Jurkat, Clone E6-1 (cell line): Measurements from ENCODE around the gene NGEF. TPM values are rescaled to one million over a fixed set of nuclear protein-coding genes. Genes with fewer than 3 reads are reported as not detected.
A peak's percentile ranks its signal among the peaks of the same experiment; 100 is the strongest.
"Not testable (repeated sequence)": the region's sequence is repeated elsewhere in the genome, so short reads cannot be mapped to it uniquely, and the experiment has no call there.

ENCODE experiments used
- DNase-seq: peaks from one replicate; pipeline ENCODE4 v3.0.0-alpha.2; 2011; ENCODE audit warnings: low read depth, low spot score
- H3K4me3 ChIP-seq: 2 replicates; pipeline ENCODE4 v1.5.1; 2011; ENCODE audit warnings: mild to moderate bottlenecking, low read length, control low read depth, moderate library complexity
- polyA plus RNA-seq: library from polyadenylated mRNA; unstranded; fragments of >200 nt; gene quantifications from one replicate; pipeline ENCODE4 v1.2.1, GENCODE V29; 2012; ENCODE audit warnings: missing spikeins; ENCODE audit not compliant: insufficient read length, insufficient read depth

NGEF gene
- polyA plus RNA-seq = not detected

- no peak within 1 kb of the TSS for H3K4me3 ChIP-seq
- DNase-seq = no peak
Measured at GRCh38 chr2:233013027-233013461, at the start of gene NGEF. Gene NGEF (minus strand): TSS chr2:233013256. CDS start chr2:232974890, 38,366 bp downstream.

- peak overlapping the region; percentile 95 for H3K4me3 ChIP-seq
- DNase-seq = no peak
Measured at GRCh38 chr2:233062451-233062850, 49.4 kb upstream of the NGEF start.

GRCh38 chr2:233061591-233062450, 48.8 kb upstream of the NGEF start:
- H3K4me3 ChIP-seq = peak overlapping the region; percentile 95
- no peak for DNase-seq

- H3K4me3 ChIP-seq = peak overlapping the region; percentile 95
Measured at GRCh38 chr2:233060980-233061590, 48.0 kb upstream of the NGEF start.

GRCh38 chr2:233060501-233060979, 47.5 kb upstream of the NGEF start:
- DNase-seq = no peak
- peak overlapping the region; percentile 95 for H3K4me3 ChIP-seq

More at GRCh38 chr2:233060980-233061590, 48.0 kb upstream of the NGEF start:
- no peak for DNase-seq

- peak within 1 kb of the TSS; percentile 95 for H3K4me3 ChIP-seq
- DNase-seq = peak; percentile 91
Measured at GRCh38 chr2:233059797-233060500, 46.9 kb upstream of the NGEF start, which contains the start of gene INPP5D. Gene INPP5D (plus strand): TSS chr2:233060342. CDS start chr2:233060479, 137 bp downstream.

GRCh38 chr2:233059547-233059796, 46.4 kb upstream of the NGEF start:
- H3K4me3 ChIP-seq = peak overlapping the region; percentile 95
- DNase-seq = no peak

- no peak for DNase-seq
- H3K4me3 ChIP-seq = no peak overlapping the region
Measured at GRCh38 chr2:233058717-233059546, 45.9 kb upstream of the NGEF start.

- no peak for DNase-seq
- H3K4me3 ChIP-seq = no peak overlapping the region
Measured at GRCh38 chr2:233056961-233057605, 44.0 kb upstream of the NGEF start.

- no peak overlapping the region for H3K4me3 ChIP-seq
- no peak for DNase-seq
Measured at GRCh38 chr2:233055362-233055761, 42.3 kb upstream of the NGEF start.

GRCh38 chr2:233053928-233054784, 41.1 kb upstream of the NGEF start:
- no peak for DNase-seq
- H3K4me3 ChIP-seq = no peak overlapping the region

GRCh38 chr2:233052517-233052916, 39.5 kb upstream of the NGEF start:
- H3K4me3 ChIP-seq = not testable (repeated sequence)

GRCh38 chr2:233051241-233052149, 38.4 kb upstream of the NGEF start:
- no peak for DNase-seq
- no peak overlapping the region for H3K4me3 ChIP-seq

More at GRCh38 chr2:233052517-233052916, 39.5 kb upstream of the NGEF start:
- DNase-seq = not testable (repeated sequence)

GRCh38 chr2:233049194-233049761, 36.2 kb upstream of the NGEF start:
- H3K4me3 ChIP-seq = no peak overlapping the region
- DNase-seq = no peak

- no peak overlapping the region for H3K4me3 ChIP-seq
- no peak for DNase-seq
Measured at GRCh38 chr2:233048569-233049193, 35.6 kb upstream of the NGEF start.

- no peak for DNase-seq
- H3K4me3 ChIP-seq = no peak overlapping the region
Measured at GRCh38 chr2:233047667-233048066, 34.6 kb upstream of the NGEF start.
